ENCODE results near the gene ETV6.

DNA sequence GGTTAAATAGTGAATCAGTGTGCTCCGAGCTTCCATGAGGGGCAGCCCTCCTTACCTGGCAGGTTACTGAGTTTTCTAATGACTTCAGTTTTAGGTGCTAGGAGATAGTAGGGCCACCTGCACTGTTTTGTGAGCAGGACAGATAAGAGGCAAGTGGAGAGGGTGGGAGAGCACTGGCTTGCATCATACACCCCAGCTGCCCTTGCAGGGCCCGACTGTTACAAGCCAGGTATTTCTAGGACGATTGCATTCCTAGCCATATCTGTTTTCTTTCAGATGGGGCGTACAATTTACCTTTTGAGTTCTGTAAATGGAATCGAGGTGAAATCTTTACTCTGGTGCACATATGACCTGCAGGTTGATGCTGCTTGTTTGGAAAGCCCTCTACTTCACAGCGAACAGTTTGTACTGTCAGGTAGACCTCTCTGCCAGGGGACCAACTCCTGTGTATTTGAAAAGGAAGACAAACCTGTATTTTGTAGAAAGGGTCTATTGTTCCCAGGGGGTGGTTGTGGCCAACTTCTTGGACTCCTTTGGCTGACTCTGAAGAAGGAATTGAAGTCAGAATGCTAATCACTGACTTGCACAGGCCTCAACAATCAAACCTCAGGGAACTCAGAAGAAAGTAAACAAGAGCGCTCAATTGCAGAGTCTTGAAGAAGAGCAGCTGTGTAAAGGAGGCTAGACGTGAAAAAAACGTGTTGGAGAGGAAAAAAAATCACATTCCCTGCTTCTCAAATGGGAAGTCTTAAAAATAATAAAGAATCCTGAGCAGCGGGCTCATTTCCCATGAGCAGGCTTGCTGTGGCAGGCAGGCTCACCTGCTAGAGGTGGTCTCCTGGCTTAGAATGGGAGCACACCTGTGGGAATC is 57.3 kb downstream of the ETV6 start:
- TF ChIP-seq CTCF (IDR thresholded peaks at IDR 0.05) (no peak), POLR2A (IDR thresholded peaks at IDR 0.05) (no peak)
